Measurements from ENCODE around the gene CLCA2.

DNA sequence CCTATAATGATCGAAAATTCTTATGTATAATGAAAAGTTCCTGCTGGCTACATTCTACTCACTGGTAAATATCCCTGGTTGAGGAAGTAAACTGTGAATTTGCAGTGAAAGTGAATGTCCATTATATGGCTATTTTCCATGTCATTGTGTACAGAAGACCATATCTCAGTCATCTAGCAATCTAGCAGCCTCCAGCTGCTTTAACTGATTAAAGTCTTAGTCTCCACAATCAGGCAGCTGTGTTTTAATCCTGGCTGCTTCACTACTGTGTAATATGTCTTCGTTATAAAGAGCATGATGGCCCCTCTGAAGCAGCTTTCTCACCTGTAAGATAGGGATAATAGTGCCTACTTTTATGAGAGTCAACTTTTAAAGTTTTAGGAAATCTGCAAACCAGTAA, 11.4 kb downstream of the CLCA2 start:
- no peak for TF ChIP-seq POLR2AphosphoS5 (IDR thresholded peaks at IDR 0.05; ENCODE audit: low read depth, low read length)
- TF ChIP-seq, protein P1, sequence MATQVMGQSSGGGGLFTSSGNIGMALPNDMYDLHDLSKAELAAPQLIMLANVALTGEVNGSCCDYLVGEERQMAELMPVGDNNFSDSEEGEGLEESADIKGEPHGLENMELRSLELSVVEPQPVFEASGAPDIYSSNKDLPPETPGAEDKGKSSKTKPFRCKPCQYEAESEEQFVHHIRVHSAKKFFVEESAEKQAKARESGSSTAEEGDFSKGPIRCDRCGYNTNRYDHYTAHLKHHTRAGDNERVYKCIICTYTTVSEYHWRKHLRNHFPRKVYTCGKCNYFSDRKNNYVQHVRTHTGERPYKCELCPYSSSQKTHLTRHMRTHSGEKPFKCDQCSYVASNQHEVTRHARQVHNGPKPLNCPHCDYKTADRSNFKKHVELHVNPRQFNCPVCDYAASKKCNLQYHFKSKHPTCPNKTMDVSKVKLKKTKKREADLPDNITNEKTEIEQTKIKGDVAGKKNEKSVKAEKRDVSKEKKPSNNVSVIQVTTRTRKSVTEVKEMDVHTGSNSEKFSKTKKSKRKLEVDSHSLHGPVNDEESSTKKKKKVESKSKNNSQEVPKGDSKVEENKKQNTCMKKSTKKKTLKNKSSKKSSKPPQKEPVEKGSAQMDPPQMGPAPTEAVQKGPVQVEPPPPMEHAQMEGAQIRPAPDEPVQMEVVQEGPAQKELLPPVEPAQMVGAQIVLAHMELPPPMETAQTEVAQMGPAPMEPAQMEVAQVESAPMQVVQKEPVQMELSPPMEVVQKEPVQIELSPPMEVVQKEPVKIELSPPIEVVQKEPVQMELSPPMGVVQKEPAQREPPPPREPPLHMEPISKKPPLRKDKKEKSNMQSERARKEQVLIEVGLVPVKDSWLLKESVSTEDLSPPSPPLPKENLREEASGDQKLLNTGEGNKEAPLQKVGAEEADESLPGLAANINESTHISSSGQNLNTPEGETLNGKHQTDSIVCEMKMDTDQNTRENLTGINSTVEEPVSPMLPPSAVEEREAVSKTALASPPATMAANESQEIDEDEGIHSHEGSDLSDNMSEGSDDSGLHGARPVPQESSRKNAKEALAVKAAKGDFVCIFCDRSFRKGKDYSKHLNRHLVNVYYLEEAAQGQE (IDR thresholded peaks at IDR 0.05; ENCODE audit: insufficient read depth in 1 of 2, low read depth in 2 of 2, low read length in 2 of 2), result no peak

Measured in PFSK-1 (cell line).